ENCODE results near the gene KCMF1. TPM values are rescaled to one million over a fixed set of nuclear protein-coding genes. Genes with fewer than 3 reads are reported as not detected.

KCMF1 gene
- total RNA-seq, 1 donor from 2014 or later = 46.8 TPM

DNA sequence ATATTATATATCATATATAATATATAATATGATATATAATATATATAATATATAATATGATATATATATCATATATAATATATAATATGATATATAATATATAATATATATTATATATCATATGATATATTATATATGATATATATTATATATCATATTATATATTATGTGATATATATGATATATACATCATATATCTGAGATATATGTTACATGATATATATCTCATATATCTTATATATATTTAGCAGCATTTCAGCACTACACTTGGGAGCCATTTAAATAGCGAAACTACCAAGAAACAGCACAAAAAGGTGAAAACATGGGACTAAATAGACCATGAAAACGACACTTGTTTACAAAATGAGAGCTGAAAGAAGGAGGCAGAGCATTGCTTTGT is 37.3 kb downstream of the KCMF1 start:
- TF ChIP-seq, protein P1, sequence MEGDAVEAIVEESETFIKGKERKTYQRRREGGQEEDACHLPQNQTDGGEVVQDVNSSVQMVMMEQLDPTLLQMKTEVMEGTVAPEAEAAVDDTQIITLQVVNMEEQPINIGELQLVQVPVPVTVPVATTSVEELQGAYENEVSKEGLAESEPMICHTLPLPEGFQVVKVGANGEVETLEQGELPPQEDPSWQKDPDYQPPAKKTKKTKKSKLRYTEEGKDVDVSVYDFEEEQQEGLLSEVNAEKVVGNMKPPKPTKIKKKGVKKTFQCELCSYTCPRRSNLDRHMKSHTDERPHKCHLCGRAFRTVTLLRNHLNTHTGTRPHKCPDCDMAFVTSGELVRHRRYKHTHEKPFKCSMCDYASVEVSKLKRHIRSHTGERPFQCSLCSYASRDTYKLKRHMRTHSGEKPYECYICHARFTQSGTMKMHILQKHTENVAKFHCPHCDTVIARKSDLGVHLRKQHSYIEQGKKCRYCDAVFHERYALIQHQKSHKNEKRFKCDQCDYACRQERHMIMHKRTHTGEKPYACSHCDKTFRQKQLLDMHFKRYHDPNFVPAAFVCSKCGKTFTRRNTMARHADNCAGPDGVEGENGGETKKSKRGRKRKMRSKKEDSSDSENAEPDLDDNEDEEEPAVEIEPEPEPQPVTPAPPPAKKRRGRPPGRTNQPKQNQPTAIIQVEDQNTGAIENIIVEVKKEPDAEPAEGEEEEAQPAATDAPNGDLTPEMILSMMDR (IDR thresholded peaks at IDR 0.05; ENCODE audit: partially characterized antibody, unreplicated experiment) = no peak
- DNase-seq = no peak
- Mint-ChIP-seq H3K27ac (ENCODE audit: unreplicated experiment) (no peak overlapping the region), H3K27me3 (ENCODE audit: unreplicated experiment) (peaks cover 2% of the 10 kb centered on the region), H3K36me3 (ENCODE audit: unreplicated experiment) (peaks cover 6% of the 10 kb centered on the region), H3K4me3 (ENCODE audit: unreplicated experiment) (no peak overlapping the region), H3K9me3 (ENCODE audit: unreplicated experiment) (no peaks in the 10 kb centered on the region), H3K4me1 (ENCODE audit: low read depth, unreplicated experiment) (peaks cover 8% of the 10 kb centered on the region)

DNA sequence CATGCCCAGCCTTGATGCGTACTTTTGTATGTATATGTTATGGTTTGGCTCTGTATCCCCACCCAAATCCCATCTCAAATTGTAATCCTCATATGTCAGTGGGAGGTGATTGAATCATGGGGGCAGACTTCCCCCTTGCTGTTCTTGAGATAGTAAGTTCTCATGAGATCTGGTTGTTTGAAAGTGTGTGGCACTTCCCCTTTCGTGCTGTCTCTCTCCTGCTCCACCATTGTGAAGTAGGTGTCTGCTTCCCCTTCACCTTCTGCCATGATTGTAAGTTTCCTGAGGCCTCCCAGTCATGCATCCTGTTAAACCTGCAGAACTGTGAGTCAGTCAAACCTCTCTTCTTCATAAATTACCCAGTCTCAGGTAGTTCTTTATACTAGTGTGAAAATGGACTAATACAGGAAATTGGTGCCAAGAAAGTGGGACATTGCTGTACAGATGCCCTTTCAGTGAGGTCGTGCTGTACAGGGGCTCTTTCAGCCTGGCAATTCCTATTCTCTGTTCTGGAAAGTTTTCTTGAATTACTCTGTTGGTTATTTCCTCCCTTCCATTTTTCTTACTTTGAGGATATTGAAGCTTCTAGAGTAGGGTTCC is 38.2 kb downstream of the KCMF1 start:
- H3K4me3 Mint-ChIP-seq (ENCODE audit: unreplicated experiment) = no peak overlapping the region
- no peak overlapping the region for H3K27ac Mint-ChIP-seq (ENCODE audit: unreplicated experiment)
- TF ChIP-seq, protein P1 (IDR thresholded peaks at IDR 0.05; ENCODE audit: partially characterized antibody, unreplicated experiment) = no peak

DNA sequence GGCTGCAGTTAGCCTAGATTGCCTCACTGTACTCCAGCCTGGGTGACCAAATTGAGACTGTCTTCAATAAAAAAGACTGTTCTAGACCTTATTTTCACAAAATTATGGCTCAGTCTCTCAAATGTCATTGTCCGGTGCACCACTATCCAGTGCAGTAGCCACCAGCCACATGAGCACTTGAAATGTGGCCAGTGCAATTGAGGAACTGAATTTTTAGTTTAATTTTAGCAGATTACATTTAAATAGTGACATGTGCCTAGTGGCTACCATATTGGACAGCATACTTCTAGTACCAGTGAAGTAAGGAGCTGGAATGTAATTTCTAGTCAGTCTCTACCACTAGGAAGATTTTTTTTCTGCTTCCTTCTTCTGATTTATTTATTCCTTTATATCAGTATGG is 39.4 kb downstream of the KCMF1 start:
- Mint-ChIP-seq H3K4me3 (ENCODE audit: unreplicated experiment) (no peak overlapping the region), H3K27ac (ENCODE audit: unreplicated experiment) (no peak overlapping the region), H3K9me3 (ENCODE audit: unreplicated experiment) (peaks cover 1% of the 10 kb centered on the region), H3K36me3 (ENCODE audit: unreplicated experiment) (peaks cover 6% of the 10 kb centered on the region), H3K27me3 (ENCODE audit: unreplicated experiment) (peaks cover 2% of the 10 kb centered on the region), H3K4me1 (ENCODE audit: low read depth, unreplicated experiment) (peaks cover 11% of the 10 kb centered on the region)
- DNase-seq = no peak
- TF ChIP-seq, protein P1 (IDR thresholded peaks at IDR 0.05; ENCODE audit: partially characterized antibody, unreplicated experiment) = no peak

More for the DNA sequence above, 38.2 kb downstream of the KCMF1 start:
- no peak for DNase-seq
- peaks cover 8% of the 10 kb centered on the region for H3K4me1 Mint-ChIP-seq (ENCODE audit: low read depth, unreplicated experiment)
- H3K27me3 Mint-ChIP-seq (ENCODE audit: unreplicated experiment) = peaks cover 2% of the 10 kb centered on the region
- H3K36me3 Mint-ChIP-seq (ENCODE audit: unreplicated experiment) = peaks cover 6% of the 10 kb centered on the region
- no peaks in the 10 kb centered on the region for H3K9me3 Mint-ChIP-seq (ENCODE audit: unreplicated experiment)

DNA sequence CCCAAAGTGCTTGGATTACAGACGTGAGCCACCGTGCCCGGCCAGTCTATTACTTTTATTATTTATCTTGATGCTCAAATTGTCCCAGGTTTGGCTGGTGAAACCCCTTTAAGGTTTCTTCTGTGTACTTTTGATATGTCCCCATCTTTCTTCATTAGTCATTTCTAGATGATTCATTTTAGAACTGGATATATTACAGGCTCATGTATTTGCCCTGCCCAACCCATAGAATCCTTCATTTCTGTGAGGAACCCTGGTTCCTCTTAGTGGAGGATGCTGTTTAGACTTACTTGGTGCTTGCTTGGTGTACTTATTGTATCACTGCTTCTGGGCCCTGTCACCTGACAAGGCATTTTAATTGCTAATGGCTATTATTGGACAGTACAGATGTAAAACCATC is 40.1 kb downstream of the KCMF1 start:
- peaks cover 11% of the 10 kb centered on the region for H3K4me1 Mint-ChIP-seq (ENCODE audit: low read depth, unreplicated experiment)

DNA sequence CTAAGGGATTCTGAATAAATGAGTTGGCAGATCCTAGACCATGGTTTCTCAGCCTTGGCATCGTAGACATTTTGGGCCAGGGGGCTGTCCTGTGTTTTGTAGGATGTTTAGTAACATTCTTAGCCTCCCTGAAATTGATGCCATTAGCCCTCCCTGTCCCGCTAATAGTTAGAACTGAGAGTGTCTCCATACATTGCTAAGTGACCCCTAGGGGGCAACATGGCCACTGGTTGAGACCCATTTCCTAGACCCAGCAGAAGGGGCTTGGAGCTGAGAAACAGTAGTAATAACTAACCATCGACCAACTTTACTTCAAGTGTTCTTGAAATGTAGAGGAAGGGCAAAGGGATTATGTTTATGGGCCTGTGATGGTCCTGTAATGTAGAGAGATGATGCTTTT is 40.8 kb downstream of the KCMF1 start:
- Mint-ChIP-seq H3K27me3 (ENCODE audit: unreplicated experiment) (peaks cover 2% of the 10 kb centered on the region), H3K4me3 (ENCODE audit: unreplicated experiment) (no peak overlapping the region), H3K36me3 (ENCODE audit: unreplicated experiment) (peaks cover 6% of the 10 kb centered on the region), H3K9me3 (ENCODE audit: unreplicated experiment) (peaks cover 1% of the 10 kb centered on the region), H3K27ac (ENCODE audit: unreplicated experiment) (no peak overlapping the region), H3K4me1 (ENCODE audit: low read depth, unreplicated experiment) (peaks cover 11% of the 10 kb centered on the region)
- TF ChIP-seq, protein P1 (IDR thresholded peaks at IDR 0.05; ENCODE audit: partially characterized antibody, unreplicated experiment) = peak; percentile 53
- DNase-seq = peak; percentile 30

More for the DNA sequence above, 40.1 kb downstream of the KCMF1 start:
- H3K4me3 Mint-ChIP-seq (ENCODE audit: unreplicated experiment) = no peak overlapping the region
- TF ChIP-seq, protein P1 (IDR thresholded peaks at IDR 0.05; ENCODE audit: partially characterized antibody, unreplicated experiment) = no peak
- no peak for DNase-seq
- peaks cover 6% of the 10 kb centered on the region for H3K36me3 Mint-ChIP-seq (ENCODE audit: unreplicated experiment)
- peaks cover 1% of the 10 kb centered on the region for H3K9me3 Mint-ChIP-seq (ENCODE audit: unreplicated experiment)
- H3K27ac Mint-ChIP-seq (ENCODE audit: unreplicated experiment) = no peak overlapping the region
- peaks cover 2% of the 10 kb centered on the region for H3K27me3 Mint-ChIP-seq (ENCODE audit: unreplicated experiment)

Measured in glutamatergic neuron (in vitro differentiated cells).